SK-N-SH (cell line): ENCODE measurements around the gene ASH1L. TPM values are rescaled to one million over a fixed set of nuclear protein-coding genes. Genes with fewer than 3 reads are reported as not detected.

Source experiments
- CTCF ChIA-PET: fragments of 300-600, 350-600 bp; formaldehyde crosslinking; extraction: SDS; loops from one replicate; lab custom pipeline; 2021; lab: Yijun Ruan, JAX
- POLR2A ChIA-PET: fragments of 350-600 bp; sonication (Branson Sonifier 250); formaldehyde crosslinking; extraction: SDS; loops from one replicate; lab custom pipeline; 2020; ENCODE audit warnings: antibody characterized with exemption, inconsistent platforms; lab: Yijun Ruan, JAX
- DNase-seq: peaks from one replicate; pipeline ENCODE4 v3.0.0; 2012
- H2AFZ ChIP-seq: fragments of 200-600 bp; sonication (generic); 2 replicates; pipeline ENCODE4 v1.8.1; 2016; ENCODE audit warnings: antibody characterized with exemption, mild to moderate bottlenecking, low read depth
- H3F3A ChIP-seq: fragments of 200-600 bp; sonication (generic); replicated peaks from 2 replicates; pipeline ENCODE3; 2016; ENCODE audit warnings: antibody characterized with exemption, mild to moderate bottlenecking; ENCODE audit not compliant: insufficient read depth
- H3K27ac ChIP-seq, 2 experiments: fragments of 200-500 bp in 1 of 2; fragments of 200-600 bp in 1 of 2; sonication (Bioruptor generic) in 1 of 2; sonication (generic), shearing (Covaris generic) in 1 of 2; 2 replicates each; pipeline versions ENCODE4 v1.5.1 to v1.6.1; 2014 to 2016; ENCODE audit warnings: low read depth in 2 of 2, inconsistent platforms in 1 of 2, low read length in 1 of 2, mild to moderate bottlenecking in 1 of 2, mixed read lengths in 1 of 2
- H3K27me3 ChIP-seq: fragments of 200-600 bp; sonication (generic), shearing (Covaris generic); 2 replicates; pipeline ENCODE4 v1.6.1; 2016; ENCODE audit warnings: mixed run types; ENCODE audit not compliant: insufficient read depth
- H3K36me3 ChIP-seq, 2 experiments: fragments of 200-500 bp in 1 of 2; fragments of 200-600 bp in 1 of 2; sonication (Bioruptor generic) in 1 of 2; sonication (generic) in 1 of 2; replicated peaks in 1 of 2; 2 replicates each; pipeline versions ENCODE3 to v1.5.1; 2014 to 2016; ENCODE audit warnings: low read length in 1 of 2, mild to moderate bottlenecking in 1 of 2; ENCODE audit not compliant: insufficient read depth in 2 of 2, control insufficient read depth in 1 of 2
- H3K4me1 ChIP-seq, 2 experiments: fragments of 200-500 bp in 1 of 2; fragments of 200-600 bp in 1 of 2; sonication (Bioruptor generic) in 1 of 2; sonication (generic), shearing (Covaris generic) in 1 of 2; 2 replicates each; pipeline versions ENCODE4 v1.5.1 to v1.6.1; 2014 to 2016; ENCODE audit warnings: low read depth in 1 of 2, low read length in 1 of 2, mixed run types in 1 of 2; ENCODE audit not compliant: insufficient read depth in 2 of 2, control insufficient read depth in 1 of 2
- H3K4me2 ChIP-seq: fragments of 200-600 bp; sonication (generic), shearing (Covaris generic); 2 replicates; pipeline ENCODE4 v1.6.1; 2017; ENCODE audit warnings: mixed run types
- H3K4me3 ChIP-seq, 2 experiments: fragments of 200-500 bp in 1 of 2; fragments of 200-600 bp in 1 of 2; sonication (Bioruptor generic) in 1 of 2; sonication (generic), shearing (Covaris generic) in 1 of 2; 2 replicates each; pipeline versions ENCODE4 v1.5.1 to v1.8.1; 2014 to 2016; ENCODE audit warnings: low read depth in 2 of 2, inconsistent platforms in 1 of 2, low read length in 1 of 2, mild to moderate bottlenecking in 1 of 2, mixed read lengths in 1 of 2, moderate library complexity in 1 of 2
- H3K79me2 ChIP-seq: fragments of 200-600 bp; sonication (generic); 2 replicates; pipeline ENCODE4 v1.8.1; 2017; ENCODE audit warnings: mild to moderate bottlenecking; ENCODE audit not compliant: insufficient read depth
- H3K9ac ChIP-seq: fragments of 200-600 bp; sonication (generic); 2 replicates; pipeline ENCODE4 v1.6.1; 2017; ENCODE audit warnings: mixed run types
- H3K9me2 ChIP-seq: fragments of 200-600 bp; sonication (generic); 2 replicates; pipeline ENCODE4 v1.6.1; 2017; ENCODE audit warnings: mixed run types
- H3K9me3 ChIP-seq: fragments of 200-600 bp; sonication (generic); 2 replicates; pipeline ENCODE4 v1.6.1; 2017; ENCODE audit warnings: mixed run types, mild to moderate bottlenecking, moderate library complexity
- H4K20me1 ChIP-seq: fragments of 200-600 bp; sonication (generic); 2 replicates; pipeline ENCODE4 v1.6.1; 2017; ENCODE audit warnings: mild to moderate bottlenecking, mixed run types; ENCODE audit not compliant: insufficient read depth
- CHD2 ChIP-seq: fragments of 150-350 bp; IDR thresholded peaks from 2 replicates; pipeline ENCODE4 v1.6.1; 2018; ENCODE audit warnings: low read length; ENCODE audit not compliant: partially characterized antibody
- CTCF ChIP-seq: fragments of 200-600 bp; sonication (generic); IDR thresholded peaks from 2 replicates; pipeline ENCODE4 v1.6.1; 2017; ENCODE audit warnings: antibody characterized with exemption, mild to moderate bottlenecking, moderate library complexity
- EP300 ChIP-seq, 2 experiments: IDR thresholded peaks; 2 replicates each; pipeline versions ENCODE4 v1.4.0 to v1.6.1; 2012; ENCODE audit warnings: borderline replicate concordance in 1 of 2, low read depth in 1 of 2, low read length in 1 of 2
- EZH2phosphoT487 ChIP-seq: fragments of 200-600 bp; sonication (generic); IDR thresholded peaks from 2 replicates; pipeline ENCODE4 v1.6.1; 2017; ENCODE audit warnings: low read depth, mixed run types, mild to moderate bottlenecking, antibody characterized with exemption, moderate library complexity, borderline replicate concordance
- FOXM1 ChIP-seq: IDR thresholded peaks from 2 replicates; pipeline ENCODE4 v1.4.0; 2012; ENCODE audit warnings: low read depth, mild to moderate bottlenecking
- GABPA ChIP-seq: IDR thresholded peaks from 2 replicates; pipeline ENCODE4 v1.4.0; 2012; ENCODE audit warnings: low read depth, mild to moderate bottlenecking
- GATA2 ChIP-seq: sonication (generic); formaldehyde crosslinking; IDR thresholded peaks from 2 replicates; pipeline ENCODE4 v1.5.0; 2020; ENCODE audit warnings: mild to moderate bottlenecking, missing genetic modification reagents
- JUND ChIP-seq: IDR thresholded peaks from 2 replicates; pipeline ENCODE4 v1.4.0; 2012
- MAX ChIP-seq: IDR thresholded peaks from 2 replicates; pipeline ENCODE4 v1.4.0; 2012; ENCODE audit warnings: low read depth
- MEF2A ChIP-seq: IDR thresholded peaks from 2 replicates; pipeline ENCODE4 v1.4.0; 2012; ENCODE audit warnings: low read depth, borderline replicate concordance
- RAD21 ChIP-seq: IDR thresholded peaks from 2 replicates; pipeline ENCODE4 v1.6.1; 2012; ENCODE audit warnings: mild to moderate bottlenecking, low read length
- REST ChIP-seq: IDR thresholded peaks from 2 replicates; pipeline ENCODE4 v1.6.1; 2012; ENCODE audit warnings: mild to moderate bottlenecking, low read depth, low read length, moderate library complexity
- RFX5 ChIP-seq: IDR thresholded peaks from 2 replicates; pipeline ENCODE4 v1.6.1; 2012; ENCODE audit warnings: mild to moderate bottlenecking, improper control_type of control experiment, low read length
- RXRA ChIP-seq: IDR thresholded peaks from 2 replicates; pipeline ENCODE4 v1.4.0; 2012; ENCODE audit warnings: low read depth, mild to moderate bottlenecking, borderline replicate concordance
- SIN3A ChIP-seq: IDR thresholded peaks from 2 replicates; pipeline ENCODE4 v1.6.1; 2012; ENCODE audit warnings: low read depth, mild to moderate bottlenecking, low read length, moderate library complexity, borderline replicate concordance
- TAF1 ChIP-seq: IDR thresholded peaks from 2 replicates; pipeline ENCODE4 v1.6.1; 2012; ENCODE audit warnings: low read depth, mild to moderate bottlenecking, low read length, moderate library complexity, borderline replicate concordance
- TEAD4 ChIP-seq: IDR thresholded peaks from 2 replicates; pipeline ENCODE4 v1.4.0; 2012; ENCODE audit warnings: mild to moderate bottlenecking, borderline replicate concordance; ENCODE audit not compliant: insufficient read depth
- YY1 ChIP-seq: IDR thresholded peaks from 2 replicates; pipeline ENCODE4 v1.4.0; 2012; ENCODE audit warnings: low read depth, mild to moderate bottlenecking
- WGBS: methylation state at CpG from one replicate; pipeline ENCODE4 v1.1.6; 2017; ENCODE audit warnings: low lambda C conversion rate; 5-methylcytosine and 5-hydroxymethylcytosine counted together
- polyA plus RNA-seq, 3 experiments: library from polyadenylated mRNA; depleted of rRNA; stranded (reverse); fragments of >200 nt; gene quantifications; 2 replicates each; pipeline ENCODE4 v1.2.3, GENCODE V29; 2012

ASH1L gene
- polyA plus RNA-seq, 1 of the 3 experiments (the other 2 are of a cell fraction): 13.4 TPM

- TF ChIP-seq REST: no peak
- TF ChIP-seq JUND: no peak
- no peak for TF ChIP-seq YY1
- no peak for TF ChIP-seq CTCF
- TF ChIP-seq FOXM1: no peak
Measured at GRCh38 chr1:155286544-155286943, 276.1 kb downstream of the ASH1L start (continued).

GRCh38 chr1:155285631-155286044 is 277.0 kb downstream of the ASH1L start:
- 91% methylated on average over 7 of the region's 18 CpGs for WGBS
- no peaks in the 10 kb centered on the region for H4K20me1 ChIP-seq
- H3K4me1 ChIP-seq: no peaks in the 10 kb centered on the region
- CTCF ChIA-PET: interaction anchor here (0.9 to 1.0 kb wide), 2 partner anchors 10 to 219 kb away, joined by 3 to 4 read pairs; no protein-coding TSS in a partner anchor
- TF ChIP-seq TEAD4 (no peak), YY1 (no peak), GATA2 (CRISPR knock-in tag) (no peak), EZH2phosphoT487 (no peak), MAX (no peak), RAD21 (no peak), SIN3A (no peak), GABPA (no peak), RFX5 (no peak), CHD2 (no peak), TAF1 (no peak), MEF2A (no peak), EP300 (IDR thresholded peaks at IDR 0.05; ENCODE audit: borderline replicate concordance in 1 of 2, low read depth in 1 of 2, low read length in 1 of 2) (no peak), REST (no peak), RXRA (no peak)
- TF ChIP-seq, all 33 proteins: peak for 0
- H3K27ac ChIP-seq: no peak overlapping the region
- H3K79me2 ChIP-seq: no peaks in the 10 kb centered on the region
- POLR2A ChIA-PET: no interaction called here
- H2AFZ ChIP-seq: no peak overlapping the region
- H3K9me2 ChIP-seq: no peaks in the 10 kb centered on the region
- no peaks in the 10 kb centered on the region for H3K27me3 ChIP-seq
- H3K9me3 ChIP-seq: no peaks in the 10 kb centered on the region
- DNase-seq: no peak
- no peaks in the 10 kb centered on the region for H3F3A ChIP-seq
- H3K4me3 ChIP-seq: no peak overlapping the region
- no peaks in the 10 kb centered on the region for H3K36me3 ChIP-seq
- H3K4me2 ChIP-seq: no peak overlapping the region
- no peak overlapping the region for H3K9ac ChIP-seq
